NB4 (cell line): ENCODE data around the gene NCOA3.

Experiments
- DNase-seq: peaks from one replicate; pipeline ENCODE4 v3.0.0; 2010; ENCODE audit warnings: low read depth
- H3K4me3 ChIP-seq: one replicate; pipeline ENCODE4 v1.5.1; 2011; ENCODE audit warnings: mild to moderate bottlenecking, low read depth, low read length, moderate library complexity
- CTCF ChIP-seq: IDR thresholded peaks from one replicate; pipeline ENCODE4 v1.5.1; 2012; ENCODE audit warnings: low read depth, low read length
- MAX ChIP-seq: IDR thresholded peaks from 2 replicates; pipeline ENCODE4 v1.6.1; 2011; ENCODE audit warnings: low read depth, low read length
- MYC ChIP-seq: IDR thresholded peaks from 2 replicates; pipeline ENCODE4 v1.6.1; 2011; ENCODE audit warnings: low read depth, low read length
- POLR2A ChIP-seq: IDR thresholded peaks from 2 replicates; pipeline ENCODE4 v1.6.1; 2011; ENCODE audit warnings: mild to moderate bottlenecking; ENCODE audit not compliant: insufficient read length; ENCODE audit errors: extremely low read depth

NCOA3 gene

GRCh38 chr20:47572105-47572729 is 70.5 kb downstream of the NCOA3 start:
- no peak for TF ChIP-seq MAX
- TF ChIP-seq MYC = no peak
- no peak for TF ChIP-seq CTCF
- TF ChIP-seq POLR2A = no peak
- no peak for DNase-seq
- H3K4me3 ChIP-seq = no peak overlapping the region

GRCh38 chr20:47573559-47573958 is 71.9 kb downstream of the NCOA3 start:
- H3K4me3 ChIP-seq = no peak overlapping the region
- DNase-seq = no peak

GRCh38 chr20:47574616-47575364 is 73.1 kb downstream of the NCOA3 start:
- peak; percentile 32 for DNase-seq
- TF ChIP-seq CTCF (no peak), MYC (no peak), POLR2A (no peak), MAX (no peak)
- H3K4me3 ChIP-seq = no peak overlapping the region

More at GRCh38 chr20:47573559-47573958, 71.9 kb downstream of the NCOA3 start:
- no peak for TF ChIP-seq MYC
- TF ChIP-seq MAX = no peak
- no peak for TF ChIP-seq POLR2A
- TF ChIP-seq CTCF = no peak

- no peak overlapping the region for H3K4me3 ChIP-seq
- peak; percentile 70 for DNase-seq
- TF ChIP-seq CTCF = no peak
- TF ChIP-seq POLR2A = no peak
- TF ChIP-seq MAX = no peak
- TF ChIP-seq MYC = no peak
These were observed 74.9 kb downstream of the NCOA3 start for GRCh38 chr20:47576516-47577033.

GRCh38 chr20:47577314-47577713 is 75.6 kb downstream of the NCOA3 start:
- TF ChIP-seq MAX (no peak), POLR2A (no peak), CTCF (no peak)
- no peak for DNase-seq
- no peak overlapping the region for H3K4me3 ChIP-seq
